ENCODE results near the gene ZSCAN25. TPM values are rescaled to one million over a fixed set of nuclear protein-coding genes. Genes with fewer than 3 reads are reported as not detected.
"Not testable (repeated sequence)": the region's sequence is repeated elsewhere in the genome, so short reads cannot be mapped to it uniquely, and the experiment has no call there.

ZSCAN25 gene
- total RNA-seq, 2 experiments from 2014 or later: 35.5 to 42.5 TPM

GRCh38 chr7:99638731-99639130, 22.0 kb downstream of the ZSCAN25 start:
- Mint-ChIP-seq H3K36me3 (peaks cover 60% of the 10 kb centered on the region), H3K27me3 (no peaks in the 10 kb centered on the region), H3K27ac (no peak overlapping the region), H3K4me3 (no peak overlapping the region), H3K9me3 (no peaks in the 10 kb centered on the region), H3K4me1 (peaks cover 18% of the 10 kb centered on the region)
- no peak for ATAC-seq (ENCODE audit: low read depth)
- POLR2A ChIA-PET: no interaction called here
- DNase-seq: no peak

GRCh38 chr7:99639267-99639666, 22.5 kb downstream of the ZSCAN25 start:
- Mint-ChIP-seq H3K4me1 (peaks cover 18% of the 10 kb centered on the region), H3K9me3 (no peaks in the 10 kb centered on the region), H3K4me3 (no peak overlapping the region)

GRCh38 chr7:99642027-99642426, 25.3 kb downstream of the ZSCAN25 start:
- Mint-ChIP-seq H3K27me3 (no peaks in the 10 kb centered on the region), H3K4me3 (no peak overlapping the region), H3K4me1 (peaks cover 14% of the 10 kb centered on the region), H3K27ac (no peak overlapping the region), H3K9me3 (no peaks in the 10 kb centered on the region), H3K36me3 (peaks cover 76% of the 10 kb centered on the region)
- no peak for ATAC-seq (ENCODE audit: low read depth)
- no peak for DNase-seq
- POLR2A ChIA-PET: no interaction called here

More at GRCh38 chr7:99639267-99639666, 22.5 kb downstream of the ZSCAN25 start:
- ATAC-seq (ENCODE audit: low read depth): no peak
- Mint-ChIP-seq H3K36me3 (peaks cover 66% of the 10 kb centered on the region), H3K27ac (no peak overlapping the region), H3K27me3 (no peaks in the 10 kb centered on the region)
- POLR2A ChIA-PET: no interaction called here
- no peak for DNase-seq

- Mint-ChIP-seq H3K9me3 (no peaks in the 10 kb centered on the region), H3K36me3 (peaks cover 72% of the 10 kb centered on the region), H3K27ac (no peak overlapping the region), H3K27me3 (no peaks in the 10 kb centered on the region), H3K4me1 (peaks cover 7% of the 10 kb centered on the region), H3K4me3 (no peak overlapping the region)
- ATAC-seq (ENCODE audit: low read depth): no peak
- no peak for DNase-seq
- POLR2A ChIA-PET: no interaction called here
Measured at GRCh38 chr7:99643464-99643863, 26.7 kb downstream of the ZSCAN25 start.

GRCh38 chr7:99644431-99644830, 27.7 kb downstream of the ZSCAN25 start:
- no peak overlapping the region for H3K4me3 Mint-ChIP-seq
- POLR2A ChIA-PET: no interaction called here
- peaks cover 7% of the 10 kb centered on the region for H3K4me1 Mint-ChIP-seq
- H3K27me3 Mint-ChIP-seq: no peaks in the 10 kb centered on the region
- ATAC-seq (ENCODE audit: low read depth) (no peak), DNase-seq (no peak)
- peaks cover 71% of the 10 kb centered on the region for H3K36me3 Mint-ChIP-seq
- H3K27ac Mint-ChIP-seq: no peak overlapping the region
- H3K9me3 Mint-ChIP-seq: no peaks in the 10 kb centered on the region

- peaks cover 7% of the 10 kb centered on the region for H3K4me1 Mint-ChIP-seq
- H3K4me3 Mint-ChIP-seq: no peak overlapping the region
- H3K27me3 Mint-ChIP-seq: no peaks in the 10 kb centered on the region
- ATAC-seq (ENCODE audit: low read depth) (no peak), DNase-seq (no peak)
- H3K36me3 Mint-ChIP-seq: peaks cover 62% of the 10 kb centered on the region
- H3K27ac Mint-ChIP-seq: no peak overlapping the region
- no peaks in the 10 kb centered on the region for H3K9me3 Mint-ChIP-seq
- POLR2A ChIA-PET: no interaction called here
Measured at GRCh38 chr7:99645590-99645989, 28.8 kb downstream of the ZSCAN25 start.

- no peak for DNase-seq
- Mint-ChIP-seq H3K4me1 (no peaks in the 10 kb centered on the region), H3K9me3 (no peaks in the 10 kb centered on the region), H3K4me3 (no peak overlapping the region), H3K27ac (no peak overlapping the region), H3K27me3 (no peaks in the 10 kb centered on the region), H3K36me3 (peaks cover 47% of the 10 kb centered on the region)
- POLR2A ChIA-PET: no interaction called here
- no peak for ATAC-seq (ENCODE audit: low read depth)
Measured at GRCh38 chr7:99648843-99649242, 32.1 kb downstream of the ZSCAN25 start.

GRCh38 chr7:99651290-99651689, 34.5 kb downstream of the ZSCAN25 start:
- Mint-ChIP-seq H3K4me1 (peaks cover 1% of the 10 kb centered on the region), H3K9me3 (peaks cover 2% of the 10 kb centered on the region), H3K4me3 (no peak overlapping the region), H3K36me3 (peaks cover 43% of the 10 kb centered on the region), H3K27me3 (no peaks in the 10 kb centered on the region), H3K27ac (no peak overlapping the region)
- no peak for DNase-seq
- ATAC-seq (ENCODE audit: low read depth): no peak
- POLR2A ChIA-PET: no interaction called here

GRCh38 chr7:99652671-99653070, 35.9 kb downstream of the ZSCAN25 start:
- Mint-ChIP-seq H3K27ac (no peak overlapping the region), H3K4me3 (no peak overlapping the region), H3K9me3 (peaks cover 7% of the 10 kb centered on the region), H3K4me1 (peaks cover 3% of the 10 kb centered on the region), H3K27me3 (no peaks in the 10 kb centered on the region), H3K36me3 (peaks cover 43% of the 10 kb centered on the region)
- POLR2A ChIA-PET: no interaction called here
- ATAC-seq (ENCODE audit: low read depth) (no peak), DNase-seq (no peak)

- DNase-seq; POLR2A ChIA-PET; H3K4me3 Mint-ChIP-seq; ATAC-seq (ENCODE audit: low read depth); H3K4me1 Mint-ChIP-seq; H3K27me3 Mint-ChIP-seq; H3K27ac Mint-ChIP-seq; H3K9me3 Mint-ChIP-seq: not testable (repeated sequence)
- peaks cover 43% of the 10 kb centered on the region for H3K36me3 Mint-ChIP-seq
Measured at GRCh38 chr7:99653269-99653668, 36.5 kb downstream of the ZSCAN25 start.

GRCh38 chr7:99653754-99654153, 37.0 kb downstream of the ZSCAN25 start:
- no peak overlapping the region for H3K4me3 Mint-ChIP-seq
- peaks cover 47% of the 10 kb centered on the region for H3K36me3 Mint-ChIP-seq
- H3K4me1 Mint-ChIP-seq: peaks cover 3% of the 10 kb centered on the region
- no peaks in the 10 kb centered on the region for H3K27me3 Mint-ChIP-seq
- POLR2A ChIA-PET: no interaction called here
- peaks cover 8% of the 10 kb centered on the region for H3K9me3 Mint-ChIP-seq
- no peak overlapping the region for H3K27ac Mint-ChIP-seq
- DNase-seq (no peak), ATAC-seq (ENCODE audit: low read depth) (no peak)

- H3K27ac Mint-ChIP-seq; H3K4me1 Mint-ChIP-seq; H3K4me3 Mint-ChIP-seq; H3K27me3 Mint-ChIP-seq; ATAC-seq (ENCODE audit: low read depth); DNase-seq; H3K9me3 Mint-ChIP-seq; POLR2A ChIA-PET: not testable (repeated sequence)
- H3K36me3 Mint-ChIP-seq: peaks cover 48% of the 10 kb centered on the region
Measured at GRCh38 chr7:99654626-99655025, 37.9 kb downstream of the ZSCAN25 start.

- H3K27ac Mint-ChIP-seq; H3K4me3 Mint-ChIP-seq; DNase-seq; ATAC-seq (ENCODE audit: low read depth); H3K27me3 Mint-ChIP-seq; H3K4me1 Mint-ChIP-seq; H3K9me3 Mint-ChIP-seq; POLR2A ChIA-PET: not testable (repeated sequence)
- peaks cover 56% of the 10 kb centered on the region for H3K36me3 Mint-ChIP-seq
Measured at GRCh38 chr7:99657879-99658278, 41.1 kb downstream of the ZSCAN25 start.

GRCh38 chr7:99665312-99666012, 48.7 kb downstream of the ZSCAN25 start:
- H3K27ac Mint-ChIP-seq: no peak overlapping the region
- H3K36me3 Mint-ChIP-seq: peaks cover 38% of the 10 kb centered on the region
- peaks cover 3% of the 10 kb centered on the region for H3K4me1 Mint-ChIP-seq
- no peak overlapping the region for H3K4me3 Mint-ChIP-seq
- POLR2A ChIA-PET: no interaction called here
- H3K9me3 Mint-ChIP-seq: peaks cover 3% of the 10 kb centered on the region
- DNase-seq (no peak), ATAC-seq (ENCODE audit: low read depth) (no peak)
- H3K27me3 Mint-ChIP-seq: no peaks in the 10 kb centered on the region

GRCh38 chr7:99666013-99666395, 49.3 kb downstream of the ZSCAN25 start:
- H3K4me3 Mint-ChIP-seq: no peak overlapping the region
- POLR2A ChIA-PET: no interaction called here
- H3K9me3 Mint-ChIP-seq: peaks cover 3% of the 10 kb centered on the region
- peaks cover 39% of the 10 kb centered on the region for H3K36me3 Mint-ChIP-seq
- H3K4me1 Mint-ChIP-seq: peaks cover 3% of the 10 kb centered on the region
- DNase-seq (no peak), ATAC-seq (ENCODE audit: low read depth) (no peak)
- no peaks in the 10 kb centered on the region for H3K27me3 Mint-ChIP-seq
- no peak overlapping the region for H3K27ac Mint-ChIP-seq
